ENCODE data around the gene OR10A4. TPM values are rescaled to one million over a fixed set of nuclear protein-coding genes. Genes with fewer than 3 reads are reported as not detected.

The OR10A4 gene
- total and polyA plus RNA-seq, 2 donors (not counting 1 experiment from before 2014, with no cell fraction given): not detected

DNA sequence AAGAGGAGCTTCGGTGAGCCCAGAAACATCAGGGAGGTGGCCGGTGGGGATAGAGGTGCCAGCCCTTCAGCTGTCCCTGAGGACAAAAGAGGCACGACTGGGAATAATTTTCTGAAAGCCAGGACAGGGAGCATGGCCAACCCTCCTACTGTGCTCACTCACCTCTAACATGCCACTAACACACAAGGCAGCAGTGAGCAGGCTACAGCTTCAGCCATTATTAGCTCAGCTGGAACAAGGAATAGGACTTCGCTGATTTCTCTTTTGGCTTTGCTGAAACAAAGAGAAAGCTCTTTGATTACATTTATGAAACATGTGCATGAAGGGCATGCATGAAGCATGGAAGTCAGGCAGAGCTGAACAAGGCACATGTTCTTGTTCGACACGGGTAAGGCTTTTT lies 43.1 kb upstream of the OR10A4 start:
- no peak for TF ChIP-seq EZH2 (IDR thresholded peaks at IDR 0.05; ENCODE audit: borderline replicate concordance, insufficient read depth, low read depth, low read length, poor library complexity, severe bottlenecking)
- no peak for TF ChIP-seq CTCF (IDR thresholded peaks at IDR 0.05)
- DNase-seq: no peak
- CTCF ChIA-PET: no interaction called here
- WGBS (ENCODE audit: insufficient coverage): 96% methylated on average over 5 of the region's 6 CpGs
- POLR2A ChIA-PET: no interaction called here
- Mint-ChIP-seq H3K27me3 (no peaks in the 10 kb centered on the region), H3K4me1 (peaks cover 21% of the 10 kb centered on the region), H3K9me3 (ENCODE audit: insufficient read depth) (no peaks in the 10 kb centered on the region), H3K4me3 (peak overlapping the region; percentile 29), H3K27ac (peak overlapping the region; percentile 33)
- ATAC-seq (ENCODE audit: low read depth): no peak
- H4K20me1 ChIP-seq (ENCODE audit: control insufficient read depth, insufficient read depth, low read length, poor library complexity, severe bottlenecking): no peaks in the 10 kb centered on the region
- H3K27me3 ChIP-seq (replicated peaks in 1 of 4; ENCODE audit: control extremely low read depth in 1 of 4, control insufficient read depth in 3 of 4, insufficient read depth in 4 of 4, low read length in 3 of 4): no peaks in the 10 kb centered on the region
- intact Hi-C loops (cut with micrococcal nuclease): no loop called here
- H3K9me3 ChIP-seq (ENCODE audit: control extremely low read depth in 1 of 3, control insufficient read depth in 2 of 3, insufficient read depth in 1 of 3, low read length in 2 of 3): no peaks in the 10 kb centered on the region
- peak overlapping the region in 1 of 2 donors; percentile 25 for H3K27ac ChIP-seq (ENCODE audit: low read length in 2 of 2)
- H3K4me2 ChIP-seq (replicated peaks; ENCODE audit: low read depth, low read length, poor library complexity, severe bottlenecking): peak overlapping the region; percentile 46
- peaks cover 10 to 15% of the 10 kb centered on the region in 2 donors for H3K4me1 ChIP-seq (ENCODE audit: control insufficient read depth in 2 of 2, insufficient read depth in 2 of 2, low read length in 2 of 2)
- peak overlapping the region; percentile 56 for H2AFZ ChIP-seq (ENCODE audit: insufficient read depth, low read depth, low read length, poor library complexity, severe bottlenecking)
- no peak overlapping the region for H3K9ac ChIP-seq (ENCODE audit: low read length)
- H3K4me3 ChIP-seq (ENCODE audit: control extremely low read depth in 1 of 5, extremely low read depth in 1 of 5, insufficient read depth in 1 of 5, low read depth in 2 of 5, low read length in 4 of 5): no peak overlapping the region
- no peaks in the 10 kb centered on the region for H3K36me3 ChIP-seq (replicated peaks in 1 of 2; ENCODE audit: control extremely low read depth in 1 of 2, control insufficient read depth in 1 of 2, extremely low read depth in 1 of 2, insufficient read depth in 2 of 2, low read length in 1 of 2)
- no peaks in the 10 kb centered on the region for H3K79me2 ChIP-seq (ENCODE audit: control insufficient read depth, insufficient read depth, low read length)

GRCh38 chr11:6834021-6834420 lies 42.4 kb upstream of the OR10A4 start:
- DNase-seq: no peak
- Mint-ChIP-seq H3K4me1 (peaks cover 21% of the 10 kb centered on the region), H3K27ac (peak overlapping the region; percentile 33), H3K9me3 (ENCODE audit: insufficient read depth) (no peaks in the 10 kb centered on the region), H3K27me3 (no peaks in the 10 kb centered on the region), H3K4me3 (no peak overlapping the region)
- Histone ChIP-seq H3K36me3 (replicated peaks in 1 of 2; ENCODE audit: control extremely low read depth in 1 of 2, control insufficient read depth in 1 of 2, extremely low read depth in 1 of 2, insufficient read depth in 2 of 2, low read length in 1 of 2) (no peaks in the 10 kb centered on the region), H3K4me3 (ENCODE audit: control extremely low read depth in 1 of 5, extremely low read depth in 1 of 5, insufficient read depth in 1 of 5, low read depth in 2 of 5, low read length in 4 of 5) (no peak overlapping the region), H3K9me3 (ENCODE audit: control extremely low read depth in 1 of 3, control insufficient read depth in 2 of 3, insufficient read depth in 1 of 3, low read length in 2 of 3) (no peaks in the 10 kb centered on the region), H3K27ac (ENCODE audit: low read length in 2 of 2) (no peak overlapping the region), H4K20me1 (ENCODE audit: control insufficient read depth, insufficient read depth, low read length, poor library complexity, severe bottlenecking) (no peaks in the 10 kb centered on the region), H3K27me3 (replicated peaks in 1 of 4; ENCODE audit: control extremely low read depth in 1 of 4, control insufficient read depth in 3 of 4, insufficient read depth in 4 of 4, low read length in 3 of 4) (no peaks in the 10 kb centered on the region), H3K4me1 (ENCODE audit: control insufficient read depth in 2 of 2, insufficient read depth in 2 of 2, low read length in 2 of 2) (peaks cover 10 to 15% of the 10 kb centered on the region in 2 donors), H2AFZ (ENCODE audit: insufficient read depth, low read depth, low read length, poor library complexity, severe bottlenecking) (peak overlapping the region; percentile 12), H3K79me2 (ENCODE audit: control insufficient read depth, insufficient read depth, low read length) (no peaks in the 10 kb centered on the region), H3K9ac (ENCODE audit: low read length) (no peak overlapping the region), H3K4me2 (replicated peaks; ENCODE audit: low read depth, low read length, poor library complexity, severe bottlenecking) (no peak overlapping the region)
- intact Hi-C loops (cut with micrococcal nuclease): no loop called here
- ChIA-PET POLR2A (no interaction called here), CTCF (no interaction called here)
- no peak for ATAC-seq (ENCODE audit: low read depth)
- no CpG with 5 or more reads among the region's 1 CpG for WGBS (ENCODE audit: insufficient coverage)
- TF ChIP-seq EZH2 (IDR thresholded peaks at IDR 0.05; ENCODE audit: borderline replicate concordance, insufficient read depth, low read depth, low read length, poor library complexity, severe bottlenecking): no peak
